Gastrocnemius medialis (tissue), 4 donors: ENCODE results near the gene DCBLD1. TPM values are rescaled to one million over a fixed set of nuclear protein-coding genes. Genes with fewer than 3 reads are reported as not detected.
A peak's percentile ranks its signal among the peaks of the same experiment; 100 is the strongest.

Experiments used
- ATAC-seq, 2 donors: fragments of 150-250 bp; one replicate each; pipeline ENCODE4 v1.9.1; 2016
- DNase-seq, 2 donors: peaks; one replicate each; pipeline ENCODE4 v3.0.0-alpha.2; 2019
- H3K27ac ChIP-seq, 4 donors: fragments of 200-600 bp; sonication (generic); 1 replicate in 1 of 4; 2 replicates in 3 of 4; pipeline ENCODE4 v1.5.1; 2016 to 2018; ENCODE audit warnings: mild to moderate bottlenecking in 2 of 4, moderate library complexity in 1 of 4
- H3K27me3 ChIP-seq, 3 donors: fragments of 200-600 bp; sonication (generic) in 2 of 3; 1 replicate in 1 of 3; 2 replicates in 2 of 3; pipeline versions ENCODE4 v1.5.1 to v1.6.0; 2016 to 2019; ENCODE audit warnings: mild to moderate bottlenecking in 1 of 3, moderate library complexity in 1 of 3
- H3K36me3 ChIP-seq, 2 donors: fragments of 200-600 bp; sonication (generic) in 1 of 2; one replicate each; pipeline ENCODE4 v1.5.1; 2017 to 2018
- H3K4me1 ChIP-seq, 2 donors: fragments of 200-600 bp; sonication (generic) in 1 of 2; one replicate each; pipeline ENCODE4 v1.5.1; 2016 to 2017; ENCODE audit warnings: mild to moderate bottlenecking in 2 of 2
- H3K4me3 ChIP-seq, 4 donors: fragments of 200-600 bp; sonication (generic) in 3 of 4; 1 replicate in 1 of 4; 2 replicates in 3 of 4; pipeline ENCODE4 v1.5.1; 2016 to 2019; ENCODE audit warnings: mild to moderate bottlenecking in 2 of 4
- H3K9me3 ChIP-seq, 3 donors: fragments of 200-600 bp; sonication (generic) in 2 of 3; 1 replicate in 1 of 3; 2 replicates in 2 of 3; pipeline ENCODE4 v1.5.1; 2016 to 2019
- CTCF ChIP-seq, 5 experiments: fragments of 450-650 bp in 3 of 5; fragments of 200-600 bp in 2 of 5; sonication (generic) in 2 of 5; IDR thresholded peaks in 4 of 5; conservative IDR thresholded peaks in 1 of 5; 1 replicate in 4 of 5; 2 replicates in 1 of 5; pipeline ENCODE4 v1.5.1; 2016 to 2019; ENCODE audit warnings: antibody characterized with exemption in 5 of 5, mild to moderate bottlenecking in 3 of 5, moderate library complexity in 3 of 5
- POLR2A ChIP-seq, 2 donors: fragments of 450-650 bp; IDR thresholded peaks; one replicate each; pipeline ENCODE4 v1.6.1; 2017; ENCODE audit warnings: antibody characterized with exemption in 2 of 2, mild to moderate bottlenecking in 2 of 2, moderate library complexity in 2 of 2
- in situ Hi-C, 4 donors: fragments of 200-750 bp; cut with MboI; loops; one replicate each; pipeline versions ENCODE4 v1.15.0 to v1.8.0; 2017; ENCODE audit warnings: low sequenced_read_pairs in 4 of 4
- intact Hi-C: fragments of 100-400 bp; cut with DNase I; formaldehyde crosslinking; loops from one replicate; pipeline ENCODE4 v1.15.1; 2023; ENCODE audit warnings: low total_unique reads
- total RNA-seq, 4 donors: library from RNA; depleted of rRNA; stranded (reverse); fragments of >200 nt; gene quantifications; one replicate each; pipeline versions ENCODE4 v1.1.0 to v1.2.3, GENCODE V29; 2016

The DCBLD1 gene
- total RNA-seq, 4 donors from 2014 or later: 4.3 to 8.1 (median 5.2) TPM

- in situ Hi-C loops (no loop called here), intact Hi-C loops (no loop called here)
- Histone ChIP-seq H3K4me1 (peaks cover 13 to 19% of the 10 kb centered on the region in 2 donors), H3K9me3 (no peaks in the 10 kb centered on the region), H3K27me3 (no peaks in the 10 kb centered on the region), H3K4me3 (peak overlapping the region; percentile 65 to 95 (median 82)), H3K36me3 (no peaks in the 10 kb centered on the region), H3K27ac (peak overlapping the region; percentile 89 to 92 (median 91))
- DNase-seq (no peak), ATAC-seq (no peak)
- TF ChIP-seq CTCF (IDR thresholded peaks at IDR 0.05 in 4 of 5, conservative IDR thresholded peaks at IDR 0.05 in 1 of 5) (no peak), POLR2A (IDR thresholded peaks at IDR 0.05) (no peak)
These were observed 1.7 kb downstream of the DCBLD1 start for GRCh38 chr6:117484052-117484646.

GRCh38 chr6:117485433-117485832, 3.0 kb downstream of the DCBLD1 start:
- Histone ChIP-seq H3K9me3 (no peaks in the 10 kb centered on the region), H3K4me1 (peaks cover 13 to 19% of the 10 kb centered on the region in 2 donors), H3K27me3 (no peaks in the 10 kb centered on the region), H3K4me3 (no peak overlapping the region), H3K36me3 (no peaks in the 10 kb centered on the region), H3K27ac (peak overlapping the region in 2 of 4 donors; percentile 6 to 29)
- DNase-seq (no peak), ATAC-seq (no peak)
- in situ Hi-C loops: no loop called here
- intact Hi-C loops: no loop called here
- TF ChIP-seq POLR2A (IDR thresholded peaks at IDR 0.05): no peak
- no peak for TF ChIP-seq CTCF (IDR thresholded peaks at IDR 0.05 in 4 of 5, conservative IDR thresholded peaks at IDR 0.05 in 1 of 5)

- Histone ChIP-seq H3K4me3 (no peak overlapping the region), H3K27ac (peak overlapping the region in 1 of 4 donors; percentile 18), H3K27me3 (no peaks in the 10 kb centered on the region), H3K4me1 (peaks cover 13 to 14% of the 10 kb centered on the region in 2 donors), H3K9me3 (no peaks in the 10 kb centered on the region), H3K36me3 (no peaks in the 10 kb centered on the region)
- ATAC-seq (no peak), DNase-seq (no peak)
- no peak for TF ChIP-seq POLR2A (IDR thresholded peaks at IDR 0.05)
- no peak for TF ChIP-seq CTCF (IDR thresholded peaks at IDR 0.05 in 4 of 5, conservative IDR thresholded peaks at IDR 0.05 in 1 of 5)
- intact Hi-C loops (no loop called here), in situ Hi-C loops (no loop called here)
These were observed 5.3 kb downstream of the DCBLD1 start for GRCh38 chr6:117487821-117488220.

- Histone ChIP-seq H3K27me3 (no peaks in the 10 kb centered on the region), H3K27ac (no peak overlapping the region), H3K9me3 (no peaks in the 10 kb centered on the region), H3K4me1 (peaks cover 7 to 13% of the 10 kb centered on the region in 2 donors), H3K36me3 (no peaks in the 10 kb centered on the region), H3K4me3 (no peak overlapping the region)
- intact Hi-C loops: no loop called here
- ATAC-seq: no peak
- no peak for DNase-seq
- TF ChIP-seq CTCF (IDR thresholded peaks at IDR 0.05 in 4 of 5, conservative IDR thresholded peaks at IDR 0.05 in 1 of 5) (no peak), POLR2A (IDR thresholded peaks at IDR 0.05) (no peak)
- in situ Hi-C loops: no loop called here
These were observed 6.5 kb downstream of the DCBLD1 start for GRCh38 chr6:117489003-117489402.

- no peak for TF ChIP-seq POLR2A (IDR thresholded peaks at IDR 0.05)
- TF ChIP-seq CTCF (IDR thresholded peaks at IDR 0.05 in 4 of 5, conservative IDR thresholded peaks at IDR 0.05 in 1 of 5): no peak
- intact Hi-C loops (no loop called here), in situ Hi-C loops (no loop called here)
- ATAC-seq (no peak), DNase-seq (no peak)
- H3K36me3 ChIP-seq: no peaks in the 10 kb centered on the region
- H3K4me1 ChIP-seq: peaks cover 8 to 25% of the 10 kb centered on the region in 2 donors
- peak overlapping the region in 1 of 4 donors; percentile 5 for H3K27ac ChIP-seq
- H3K4me3 ChIP-seq: no peak overlapping the region
- H3K27me3 ChIP-seq: no peaks in the 10 kb centered on the region
- H3K9me3 ChIP-seq: no peaks in the 10 kb centered on the region
These were observed 9.4 kb downstream of the DCBLD1 start for GRCh38 chr6:117491916-117492315.
